ENCODE measurements around the gene DUSP6.

DNA sequence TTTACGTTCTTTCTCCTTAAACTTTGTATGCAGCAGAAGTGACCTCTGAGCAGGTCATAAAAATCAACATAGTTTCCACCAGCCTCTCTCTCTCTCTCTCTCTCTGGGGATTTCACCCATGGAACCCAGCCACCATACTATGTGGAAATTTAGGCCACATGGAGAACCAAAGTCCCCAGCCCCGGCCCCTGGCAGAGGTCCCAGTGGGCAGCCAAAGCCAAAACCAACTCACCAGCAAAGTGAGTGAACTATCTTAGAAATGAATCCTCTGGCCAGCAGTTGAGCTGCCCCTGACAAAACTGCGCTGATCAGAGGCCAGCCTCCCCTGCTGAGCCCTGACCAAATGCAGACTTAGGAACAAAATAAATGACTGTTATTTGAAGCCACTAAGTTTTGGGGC lies 9.2 kb downstream of the DUSP6 start:
- TF ChIP-seq POLR2A (IDR thresholded peaks at IDR 0.05; ENCODE audit: low read depth, low read length) (no peak), TAF1 (IDR thresholded peaks at IDR 0.05; ENCODE audit: borderline replicate concordance, low read depth, low read length) (no peak), POLR2AphosphoS5 (IDR thresholded peaks at IDR 0.05; ENCODE audit: low read depth, low read length) (no peak)
